Right atrium auricular region (tissue), 2 donors: ENCODE data around the gene HES3. TPM values are rescaled to one million over a fixed set of nuclear protein-coding genes. Genes with fewer than 3 reads are reported as not detected.

ENCODE experiments used
- DNase-seq: peaks from one replicate; pipeline ENCODE4 v3.0.0-alpha.2; 2019; ENCODE audit warnings: low spot score
- H3K27ac ChIP-seq, 2 donors: fragments of 200-600 bp; sonication (generic); 1 replicate in 1 of 2; 2 replicates in 1 of 2; pipeline ENCODE4 v1.5.1; 2016 to 2019
- H3K27me3 ChIP-seq, 2 donors: fragments of 200-600 bp; sonication (generic); one replicate each; pipeline versions ENCODE4 v1.5.1 to v1.6.0; 2017 to 2019
- H3K36me3 ChIP-seq: fragments of 200-600 bp; sonication (generic); one replicate; pipeline ENCODE4 v1.5.1; 2016
- H3K4me1 ChIP-seq, 2 donors: fragments of 200-600 bp; sonication (generic); one replicate each; pipeline versions ENCODE4 v1.5.1 to v1.6.0; 2017 to 2019
- H3K4me3 ChIP-seq, 2 donors: fragments of 200-600 bp; sonication (generic); 1 replicate in 1 of 2; 2 replicates in 1 of 2; pipeline ENCODE4 v1.5.1; 2017 to 2019; ENCODE audit warnings: mild to moderate bottlenecking in 1 of 2, moderate library complexity in 1 of 2
- H3K9me3 ChIP-seq, 2 donors: fragments of 200-600 bp; sonication (generic); one replicate each; pipeline ENCODE4 v1.5.1; 2019
- CTCF ChIP-seq, 2 donors: fragments of 200-600 bp; sonication (generic); IDR thresholded peaks; one replicate each; pipeline ENCODE4 v1.5.1; 2019; ENCODE audit warnings: antibody characterized with exemption in 2 of 2
- total RNA-seq, 2 donors: library from RNA; depleted of rRNA; stranded (reverse); fragments of >200 nt; gene quantifications; one replicate each; pipeline ENCODE4 v1.1.0, GENCODE V29; 2016

Gene HES3
- total RNA-seq, 2 donors from 2014 or later, result not detected

- H3K36me3 ChIP-seq, result no peaks in the 10 kb centered on the region
- no peak overlapping the region for H3K27ac ChIP-seq
- H3K9me3 ChIP-seq, result no peaks in the 10 kb centered on the region
- no peak overlapping the region for H3K4me3 ChIP-seq
- TF ChIP-seq CTCF (IDR thresholded peaks at IDR 0.05), result no peak
- peaks cover 0 to 52% of the 10 kb centered on the region in 2 donors for H3K4me1 ChIP-seq
- no peaks in the 10 kb centered on the region for H3K27me3 ChIP-seq
- DNase-seq, result no peak
Measured at GRCh38 chr1:6202256-6202655, 41.7 kb upstream of the HES3 start.

GRCh38 chr1:6205849-6206519 lies 38.0 kb upstream of the HES3 start, which contains the start of gene RNF207:
RNF207 (plus strand) TSS chr1:6206119; CDS start chr1:6206536, 417 bp downstream.
- Histone ChIP-seq H3K4me3 (peak within 1 kb of the TSS; percentile 57 to 61), H3K27me3 (no peaks in the 10 kb centered on the region), H3K36me3 (peaks cover 10% of the 10 kb centered on the region), H3K9me3 (no peaks in the 10 kb centered on the region), H3K4me1 (peaks cover 0 to 50% of the 10 kb centered on the region in 2 donors), H3K27ac (peak within 1 kb of the TSS; percentile 84 to 91)
- TF ChIP-seq CTCF (IDR thresholded peaks at IDR 0.05), result no peak
- no peak for DNase-seq

GRCh38 chr1:6206520-6206855 lies 37.5 kb upstream of the HES3 start:
- DNase-seq, result no peak
- Histone ChIP-seq H3K9me3 (no peaks in the 10 kb centered on the region), H3K27me3 (no peaks in the 10 kb centered on the region), H3K4me3 (peak overlapping the region; percentile 57 to 61), H3K36me3 (peaks cover 13% of the 10 kb centered on the region), H3K4me1 (peaks cover 0 to 50% of the 10 kb centered on the region in 2 donors), H3K27ac (peak overlapping the region; percentile 84 to 91)
- TF ChIP-seq CTCF (IDR thresholded peaks at IDR 0.05), result no peak

GRCh38 chr1:6207075-6207885 lies 36.7 kb upstream of the HES3 start:
- DNase-seq, result no peak
- peaks cover 0 to 50% of the 10 kb centered on the region in 2 donors for H3K4me1 ChIP-seq

GRCh38 chr1:6207921-6208320 lies 36.1 kb upstream of the HES3 start:
- Histone ChIP-seq H3K9me3 (no peaks in the 10 kb centered on the region), H3K4me3 (no peak overlapping the region), H3K36me3 (peaks cover 23% of the 10 kb centered on the region), H3K27ac (peak overlapping the region in 1 of 2 donors; percentile 91), H3K27me3 (no peaks in the 10 kb centered on the region), H3K4me1 (peaks cover 0 to 50% of the 10 kb centered on the region in 2 donors)
- TF ChIP-seq CTCF (IDR thresholded peaks at IDR 0.05), result no peak
- no peak for DNase-seq

More at GRCh38 chr1:6207075-6207885, 36.7 kb upstream of the HES3 start:
- H3K27me3 ChIP-seq, result no peaks in the 10 kb centered on the region
- H3K27ac ChIP-seq, result peak overlapping the region; percentile 84 to 91
- peak overlapping the region; percentile 57 to 61 for H3K4me3 ChIP-seq
- H3K36me3 ChIP-seq, result peaks cover 21% of the 10 kb centered on the region
- TF ChIP-seq CTCF (IDR thresholded peaks at IDR 0.05), result no peak
- no peaks in the 10 kb centered on the region for H3K9me3 ChIP-seq
